HG02840 (cell line): Measurements from ENCODE around the gene C16orf95.
A peak's percentile ranks its signal among the peaks of the same experiment; 100 is the strongest.
"Not testable (repeated sequence)": the region's sequence is repeated elsewhere in the genome, so short reads cannot be mapped to it uniquely, and the experiment has no call there.

Experiments
- ATAC-seq: cut with Tn5 transposase; IDR thresholded peaks from one replicate; pipeline ENCODE4 v1.9.1; 2021; ENCODE audit warnings: mild to moderate bottlenecking, moderate library complexity, moderate number of reproducible peaks; ENCODE audit not compliant: unreplicated experiment, low FRiP score

Gene C16orf95

GRCh38 chr16:87316923-87317749, at the start of gene C16orf95:
C16orf95 (minus strand) TSS chr16:87317392; CDS start chr16:87317242, 150 bp downstream.
- peak; percentile 90 for ATAC-seq

- no peak for ATAC-seq
These were observed 49.7 kb upstream of the C16orf95 start for GRCh38 chr16:87366930-87367329.

GRCh38 chr16:87366288-87366687, 49.1 kb upstream of the C16orf95 start:
- no peak for ATAC-seq

- ATAC-seq, result no peak
These were observed 48.0 kb upstream of the C16orf95 start for GRCh38 chr16:87365021-87365713.

GRCh38 chr16:87363771-87364455, 46.7 kb upstream of the C16orf95 start:
- no peak for ATAC-seq

- not testable (repeated sequence) for ATAC-seq
These were observed 45.8 kb upstream of the C16orf95 start for GRCh38 chr16:87362828-87363559.

- no peak for ATAC-seq
These were observed 44.9 kb upstream of the C16orf95 start for GRCh38 chr16:87361916-87362619.

GRCh38 chr16:87360862-87361610, 43.8 kb upstream of the C16orf95 start:
- ATAC-seq, result no peak

GRCh38 chr16:87359121-87359520, 41.9 kb upstream of the C16orf95 start:
- ATAC-seq, result no peak

- no peak for ATAC-seq
These were observed 41.5 kb upstream of the C16orf95 start for GRCh38 chr16:87358696-87359095.

GRCh38 chr16:87358250-87358649, 41.1 kb upstream of the C16orf95 start:
- no peak for ATAC-seq

- ATAC-seq, result no peak
These were observed 39.3 kb upstream of the C16orf95 start for GRCh38 chr16:87356491-87356853.

GRCh38 chr16:87353613-87354012, 36.4 kb upstream of the C16orf95 start:
- no peak for ATAC-seq

- no peak for ATAC-seq
These were observed 35.6 kb upstream of the C16orf95 start for GRCh38 chr16:87352818-87353217.

GRCh38 chr16:87351320-87351698, 34.1 kb upstream of the C16orf95 start:
- no peak for ATAC-seq

GRCh38 chr16:87350681-87351319, 33.6 kb upstream of the C16orf95 start:
- ATAC-seq, result no peak

GRCh38 chr16:87350031-87350430, 32.8 kb upstream of the C16orf95 start:
- no peak for ATAC-seq

GRCh38 chr16:87348616-87349157, 31.5 kb upstream of the C16orf95 start:
- ATAC-seq, result no peak
